Natural killer cell (primary cell): ENCODE data around the gene NEUROD2. TPM values are rescaled to one million over a fixed set of nuclear protein-coding genes. Genes with fewer than 3 reads are reported as not detected.

Source experiments
- ATAC-seq, 3 donors: fragments of 150-1000 bp in 2 of 3; fragments of 200-7000 bp in 1 of 3; cut with Tn5 transposase; 1 replicate in 1 of 3; 2 replicates in 2 of 3; pipeline ENCODE4 v1.10.0; 2021; ENCODE audit warnings: mild to moderate bottlenecking in 2 of 3, moderate library complexity in 2 of 3
- DNase-seq, 2 donors: peaks; one replicate each; pipeline versions ENCODE4 v3.0.0 to v3.0.0-alpha.2; 2013 to 2021; ENCODE audit warnings: mixed read lengths in 1 of 2
- H3K27ac ChIP-seq: one replicate; pipeline ENCODE4 v1.5.1; 2013; ENCODE audit warnings: mild to moderate bottlenecking, low read length
- H3K27me3 ChIP-seq: one replicate; pipeline ENCODE4 v1.6.1; 2013; ENCODE audit warnings: low read length; ENCODE audit not compliant: control insufficient read depth, insufficient read depth
- H3K36me3 ChIP-seq: one replicate; pipeline ENCODE4 v1.6.1; 2013; ENCODE audit warnings: low read length; ENCODE audit not compliant: control insufficient read depth, insufficient read depth
- H3K4me1 ChIP-seq: one replicate; pipeline ENCODE4 v1.6.1; 2013; ENCODE audit warnings: low read length; ENCODE audit not compliant: control insufficient read depth, insufficient read depth
- H3K4me3 ChIP-seq: one replicate; pipeline ENCODE4 v1.5.1; 2013; ENCODE audit warnings: low read length
- H3K9me3 ChIP-seq: one replicate; pipeline ENCODE4 v1.6.1; 2013; ENCODE audit warnings: low read length; ENCODE audit not compliant: control insufficient read depth, insufficient read depth
- H3K27ac Mint-ChIP-seq, 2 donors: one replicate each; pipeline ENCODE4 v1.8.0; 2022; ENCODE audit warnings: mild to moderate bottlenecking in 2 of 2, mixed read lengths in 2 of 2, moderate library complexity in 1 of 2
- H3K27me3 Mint-ChIP-seq, 2 donors: one replicate each; pipeline ENCODE4 v1.8.0; 2022; ENCODE audit warnings: low read depth in 2 of 2, mixed read lengths in 2 of 2
- H3K36me3 Mint-ChIP-seq: one replicate; pipeline ENCODE4 v1.8.0; 2022; ENCODE audit warnings: mixed read lengths
- H3K4me1 Mint-ChIP-seq, 2 donors: one replicate each; pipeline ENCODE4 v1.8.0; 2022; ENCODE audit warnings: mixed read lengths in 2 of 2
- H3K4me3 Mint-ChIP-seq: one replicate; pipeline ENCODE4 v1.8.0; 2022; ENCODE audit warnings: mild to moderate bottlenecking, moderate library complexity, mixed read lengths
- H3K9me3 Mint-ChIP-seq, 2 donors: one replicate each; pipeline ENCODE4 v1.8.0; 2022; ENCODE audit warnings: mixed read lengths in 2 of 2
- WGBS: methylation state at CpG from one replicate; pipeline ENCODE4 v1.1.7; 2013; ENCODE audit warnings: missing lambda C conversion rate; ENCODE audit not compliant: insufficient coverage; 5-methylcytosine and 5-hydroxymethylcytosine counted together
- intact Hi-C: fragments of 100-400 bp; cut with micrococcal nuclease; formaldehyde crosslinking; loops from one replicate; pipeline ENCODE4 v1.14.2; 2022
- total RNA-seq, 4 donors: library from RNA; stranded (reverse); fragments of 120-200 nt in 1 of 4; gene quantifications; one replicate each; pipeline versions ENCODE4 v1.2.3 to v1.2.4, GENCODE V29; 2013 to 2022
- TF ChIP-seq, protein P1 (sequence below): fragments of 200-600 bp; IDR thresholded peaks from one replicate; pipeline ENCODE4 v1.8.0; 2022; ENCODE audit warnings: antibody characterized with exemption

NEUROD2 gene
- total RNA-seq, 3 donors from 2014 or later (not counting 1 experiment from before 2014, with no cell fraction given), result not detected

DNA sequence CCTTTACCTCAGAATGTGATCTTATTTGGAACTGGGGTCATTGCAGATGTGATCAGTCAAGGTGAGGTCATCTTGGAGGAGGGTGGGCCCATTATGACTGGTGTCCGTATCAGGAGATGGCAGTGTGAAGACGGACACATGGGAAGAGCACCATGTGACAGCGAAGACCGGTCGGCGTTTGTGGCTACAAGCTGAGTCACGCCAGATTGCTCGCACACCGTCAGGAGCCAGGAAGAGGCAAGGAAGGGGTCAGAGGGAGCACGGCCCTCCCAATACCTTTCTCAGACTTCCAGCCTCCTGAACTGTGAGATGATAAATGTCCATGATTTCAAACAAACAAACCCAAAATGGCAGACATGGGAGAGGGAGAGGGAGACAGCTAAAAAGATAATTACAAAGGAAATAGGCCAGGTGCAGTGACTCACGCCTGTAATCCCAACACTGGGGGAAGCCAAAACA is 42.4 kb upstream of the NEUROD2 start:
- no peak for ATAC-seq

GRCh38 chr17:39648616-39649366 is 41.1 kb upstream of the NEUROD2 start:
- no peaks in the 10 kb centered on the region for H3K9me3 ChIP-seq
- TF ChIP-seq, protein P1, sequence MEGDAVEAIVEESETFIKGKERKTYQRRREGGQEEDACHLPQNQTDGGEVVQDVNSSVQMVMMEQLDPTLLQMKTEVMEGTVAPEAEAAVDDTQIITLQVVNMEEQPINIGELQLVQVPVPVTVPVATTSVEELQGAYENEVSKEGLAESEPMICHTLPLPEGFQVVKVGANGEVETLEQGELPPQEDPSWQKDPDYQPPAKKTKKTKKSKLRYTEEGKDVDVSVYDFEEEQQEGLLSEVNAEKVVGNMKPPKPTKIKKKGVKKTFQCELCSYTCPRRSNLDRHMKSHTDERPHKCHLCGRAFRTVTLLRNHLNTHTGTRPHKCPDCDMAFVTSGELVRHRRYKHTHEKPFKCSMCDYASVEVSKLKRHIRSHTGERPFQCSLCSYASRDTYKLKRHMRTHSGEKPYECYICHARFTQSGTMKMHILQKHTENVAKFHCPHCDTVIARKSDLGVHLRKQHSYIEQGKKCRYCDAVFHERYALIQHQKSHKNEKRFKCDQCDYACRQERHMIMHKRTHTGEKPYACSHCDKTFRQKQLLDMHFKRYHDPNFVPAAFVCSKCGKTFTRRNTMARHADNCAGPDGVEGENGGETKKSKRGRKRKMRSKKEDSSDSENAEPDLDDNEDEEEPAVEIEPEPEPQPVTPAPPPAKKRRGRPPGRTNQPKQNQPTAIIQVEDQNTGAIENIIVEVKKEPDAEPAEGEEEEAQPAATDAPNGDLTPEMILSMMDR, result no peak
- H3K4me1 Mint-ChIP-seq, result peaks cover 57 to 68% of the 10 kb centered on the region in 2 donors
- H3K27ac Mint-ChIP-seq, result peak overlapping the region; percentile 35 to 65
- peaks cover 10% of the 10 kb centered on the region for H3K4me1 ChIP-seq
- H3K36me3 ChIP-seq, result peaks cover 2% of the 10 kb centered on the region
- H3K36me3 Mint-ChIP-seq, result no peaks in the 10 kb centered on the region
- no peaks in the 10 kb centered on the region for H3K27me3 Mint-ChIP-seq
- no peaks in the 10 kb centered on the region for H3K9me3 Mint-ChIP-seq
- WGBS, result 92% methylated on average over 15 of the region's 15 CpGs
- ATAC-seq (no peak), DNase-seq (no peak)
- intact Hi-C loops, result no loop called here
- H3K27me3 ChIP-seq, result no peaks in the 10 kb centered on the region
- H3K4me3 ChIP-seq, result no peak overlapping the region
- no peak overlapping the region for H3K4me3 Mint-ChIP-seq
- H3K27ac ChIP-seq, result no peak overlapping the region

More for the DNA sequence above, 42.4 kb upstream of the NEUROD2 start:
- no peaks in the 10 kb centered on the region for H3K27me3 Mint-ChIP-seq
- Histone ChIP-seq H3K4me3 (no peak overlapping the region), H3K9me3 (no peaks in the 10 kb centered on the region), H3K27me3 (no peaks in the 10 kb centered on the region), H3K36me3 (peaks cover 4% of the 10 kb centered on the region), H3K4me1 (peaks cover 3% of the 10 kb centered on the region), H3K27ac (no peak overlapping the region)
- H3K9me3 Mint-ChIP-seq, result no peaks in the 10 kb centered on the region
- DNase-seq, result no peak
- H3K4me3 Mint-ChIP-seq, result no peak overlapping the region
- H3K4me1 Mint-ChIP-seq, result peaks cover 45 to 58% of the 10 kb centered on the region in 2 donors
- no peaks in the 10 kb centered on the region for H3K36me3 Mint-ChIP-seq
- TF ChIP-seq, protein P1, result no peak
- WGBS, result 95% methylated on average over 10 of the region's 11 CpGs
- peak overlapping the region; percentile 65 to 79 for H3K27ac Mint-ChIP-seq
- intact Hi-C loops, result no loop called here

GRCh38 chr17:39647256-39647655 is 39.5 kb upstream of the NEUROD2 start:
- Histone ChIP-seq H3K27ac (no peak overlapping the region), H3K36me3 (peaks cover 2% of the 10 kb centered on the region), H3K9me3 (no peaks in the 10 kb centered on the region), H3K27me3 (no peaks in the 10 kb centered on the region), H3K4me3 (no peak overlapping the region), H3K4me1 (peaks cover 24% of the 10 kb centered on the region)
- H3K27ac Mint-ChIP-seq, result no peak overlapping the region
- H3K4me3 Mint-ChIP-seq, result no peak overlapping the region
- H3K9me3 Mint-ChIP-seq, result no peaks in the 10 kb centered on the region
- no peak for ATAC-seq
- TF ChIP-seq, protein P1, result no peak
- WGBS, result 79% methylated on average over 5 of the region's 5 CpGs
- no peak for DNase-seq
- H3K4me1 Mint-ChIP-seq, result peaks cover 66 to 68% of the 10 kb centered on the region in 2 donors
- no peaks in the 10 kb centered on the region for H3K36me3 Mint-ChIP-seq
- H3K27me3 Mint-ChIP-seq, result no peaks in the 10 kb centered on the region
- intact Hi-C loops, result no loop called here
